Measurements from ENCODE around the gene MRPS26.
"Not testable (repeated sequence)": the region's sequence is repeated elsewhere in the genome, so short reads cannot be mapped to it uniquely, and the experiment has no call there.

The MRPS26 gene

GRCh38 chr20:3071266-3071609 lies 25.4 kb downstream of the MRPS26 start:
- no peak overlapping the region for H3K4me3 ChIP-seq (replicated peaks; ENCODE audit: low read depth, low read length)
- no peak for DNase-seq (ENCODE audit: low read depth)
- TF ChIP-seq, protein P1, sequence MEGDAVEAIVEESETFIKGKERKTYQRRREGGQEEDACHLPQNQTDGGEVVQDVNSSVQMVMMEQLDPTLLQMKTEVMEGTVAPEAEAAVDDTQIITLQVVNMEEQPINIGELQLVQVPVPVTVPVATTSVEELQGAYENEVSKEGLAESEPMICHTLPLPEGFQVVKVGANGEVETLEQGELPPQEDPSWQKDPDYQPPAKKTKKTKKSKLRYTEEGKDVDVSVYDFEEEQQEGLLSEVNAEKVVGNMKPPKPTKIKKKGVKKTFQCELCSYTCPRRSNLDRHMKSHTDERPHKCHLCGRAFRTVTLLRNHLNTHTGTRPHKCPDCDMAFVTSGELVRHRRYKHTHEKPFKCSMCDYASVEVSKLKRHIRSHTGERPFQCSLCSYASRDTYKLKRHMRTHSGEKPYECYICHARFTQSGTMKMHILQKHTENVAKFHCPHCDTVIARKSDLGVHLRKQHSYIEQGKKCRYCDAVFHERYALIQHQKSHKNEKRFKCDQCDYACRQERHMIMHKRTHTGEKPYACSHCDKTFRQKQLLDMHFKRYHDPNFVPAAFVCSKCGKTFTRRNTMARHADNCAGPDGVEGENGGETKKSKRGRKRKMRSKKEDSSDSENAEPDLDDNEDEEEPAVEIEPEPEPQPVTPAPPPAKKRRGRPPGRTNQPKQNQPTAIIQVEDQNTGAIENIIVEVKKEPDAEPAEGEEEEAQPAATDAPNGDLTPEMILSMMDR (IDR thresholded peaks at IDR 0.05; ENCODE audit: low read length, missing control alignments) = no peak

DNA sequence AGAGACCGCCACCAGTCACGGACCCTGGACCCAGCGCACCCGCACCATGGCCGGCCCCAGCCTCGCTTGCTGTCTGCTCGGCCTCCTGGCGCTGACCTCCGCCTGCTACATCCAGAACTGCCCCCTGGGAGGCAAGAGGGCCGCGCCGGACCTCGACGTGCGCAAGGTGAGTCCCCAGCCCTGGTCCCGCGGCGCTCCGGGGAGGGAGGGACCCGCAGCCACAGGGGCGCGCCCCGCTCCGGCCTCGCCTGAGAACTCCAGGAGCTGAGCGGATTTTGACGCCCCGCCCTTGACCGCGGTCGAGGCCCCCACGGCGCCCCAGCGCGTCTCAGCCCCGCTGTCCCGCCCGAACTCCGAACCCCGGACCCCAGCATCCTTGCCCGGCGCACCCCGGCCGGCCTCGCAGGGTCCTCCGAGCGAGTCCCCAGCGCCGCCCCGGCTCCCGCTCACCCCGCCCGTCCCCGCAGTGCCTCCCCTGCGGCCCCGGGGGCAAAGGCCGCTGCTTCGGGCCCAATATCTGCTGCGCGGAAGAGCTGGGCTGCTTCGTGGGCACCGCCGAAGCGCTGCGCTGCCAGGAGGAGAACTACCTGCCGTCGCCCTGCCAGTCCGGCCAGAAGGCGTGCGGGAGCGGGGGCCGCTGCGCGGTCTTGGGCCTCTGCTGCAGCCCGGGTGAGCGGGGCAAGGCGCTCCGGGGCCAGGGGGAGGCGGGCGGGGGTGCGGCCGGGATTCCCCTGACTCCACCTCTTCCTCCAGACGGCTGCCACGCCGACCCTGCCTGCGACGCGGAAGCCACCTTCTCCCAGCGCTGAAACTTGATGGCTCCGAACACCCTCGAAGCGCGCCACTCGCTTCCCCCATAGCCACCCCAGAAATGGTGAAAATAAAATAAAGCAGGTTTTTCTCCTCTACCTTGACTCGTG lies 26.0 kb downstream of the MRPS26 start, which contains the start of gene OXT:
TSS of gene OXT (plus strand) at position 11 of the 920 bp plus-strand sequence. CDS start at position 47, 36 bp downstream.
- DNase-seq (ENCODE audit: low read depth) = no peak
- TF ChIP-seq, protein P1 (IDR thresholded peaks at IDR 0.05; ENCODE audit: low read length, missing control alignments) = no peak
- H3K4me3 ChIP-seq (replicated peaks; ENCODE audit: low read depth, low read length) = peak within 1 kb of the TSS; percentile 17

- H3K4me3 ChIP-seq (replicated peaks; ENCODE audit: low read depth, low read length) = no peak overlapping the region
- TF ChIP-seq, protein P1 (IDR thresholded peaks at IDR 0.05; ENCODE audit: low read length, missing control alignments) = no peak
- no peak for DNase-seq (ENCODE audit: low read depth)
Measured at GRCh38 chr20:3072530-3073250, 26.8 kb downstream of the MRPS26 start.

GRCh38 chr20:3073251-3073643 lies 27.4 kb downstream of the MRPS26 start:
- not testable (repeated sequence) for DNase-seq (ENCODE audit: low read depth); H3K4me3 ChIP-seq (replicated peaks; ENCODE audit: low read depth, low read length)

DNA sequence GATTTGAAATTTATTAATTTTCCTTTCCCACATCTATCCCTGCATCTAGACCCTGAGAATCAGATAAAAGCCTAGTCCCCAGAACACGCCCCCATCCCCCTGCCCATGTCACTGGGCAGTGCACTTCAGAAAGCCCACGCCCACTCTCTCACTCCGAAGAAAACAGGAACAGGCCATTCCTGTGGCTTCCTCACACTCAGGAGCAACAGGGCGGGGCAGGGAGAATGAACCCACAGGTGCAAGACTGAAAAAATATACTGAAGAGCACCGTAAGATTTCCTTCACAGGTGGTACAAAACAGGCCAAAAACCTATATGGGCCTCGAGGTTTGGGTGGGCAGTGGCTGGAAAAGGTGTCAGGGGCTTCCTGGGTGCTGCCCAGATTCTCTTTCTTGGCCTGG lies 29.0 kb downstream of the MRPS26 start:
- no peak for DNase-seq (ENCODE audit: low read depth)
- TF ChIP-seq, protein P1 (IDR thresholded peaks at IDR 0.05; ENCODE audit: low read length, missing control alignments) = no peak
- H3K4me3 ChIP-seq (replicated peaks; ENCODE audit: low read depth, low read length) = no peak overlapping the region

- H3K4me3 ChIP-seq (replicated peaks; ENCODE audit: low read depth, low read length); DNase-seq (ENCODE audit: low read depth): not testable (repeated sequence)
Measured at GRCh38 chr20:3075315-3075714, 29.5 kb downstream of the MRPS26 start.

DNA sequence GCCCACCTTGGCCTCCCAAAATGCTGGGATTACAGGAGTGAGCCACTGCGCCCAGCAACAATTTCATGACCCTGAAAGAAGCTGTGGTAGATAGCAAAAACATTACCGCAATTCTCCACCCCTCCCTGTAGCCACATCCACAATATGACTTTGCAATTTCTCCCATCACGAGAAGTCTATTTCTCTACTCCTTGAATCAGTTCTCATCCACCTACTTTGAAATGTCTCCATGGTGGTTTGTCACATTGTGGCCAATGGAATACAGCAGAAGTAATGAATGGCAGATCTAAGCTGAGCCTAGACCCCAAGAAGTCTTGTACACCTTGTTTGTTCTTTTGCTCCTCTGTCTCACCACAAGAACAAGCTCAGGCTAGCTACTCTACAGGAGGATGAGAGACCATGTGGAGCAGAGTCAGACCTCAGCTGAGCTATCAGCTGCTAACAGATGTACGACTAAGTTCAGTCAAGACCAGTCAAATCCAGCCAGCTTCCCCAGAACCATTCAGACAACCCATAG lies 31.8 kb downstream of the MRPS26 start:
- TF ChIP-seq, protein P1 (IDR thresholded peaks at IDR 0.05; ENCODE audit: low read length, missing control alignments) = no peak
- DNase-seq (ENCODE audit: low read depth) = no peak
- no peak overlapping the region for H3K4me3 ChIP-seq (replicated peaks; ENCODE audit: low read depth, low read length)

All from fibroblast of pulmonary artery (primary cell).